DOHH2 (cell line): ENCODE results near the gene PPIA.

ENCODE experiments used
- CTCF ChIP-seq: fragments of 200-600 bp; sonication (generic); IDR thresholded peaks from one replicate; pipeline ENCODE4 v1.5.1; 2014; ENCODE audit warnings: antibody characterized with exemption, mild to moderate bottlenecking, low read depth, low read length; ENCODE audit not compliant: poor library complexity, severe bottlenecking
- EZH2phosphoT487 ChIP-seq: fragments of 200-600 bp; sonication (generic); IDR thresholded peaks from 2 replicates; pipeline ENCODE4 v1.6.1; 2017; ENCODE audit warnings: borderline replicate concordance, mild to moderate bottlenecking, antibody characterized with exemption, low read length, moderate library complexity, mixed read lengths

GRCh38 chr7:44787041-44787440 lies 9.4 kb upstream of the PPIA start:
- TF ChIP-seq CTCF (no peak), EZH2phosphoT487 (no peak)
